Measurements from ENCODE around the gene RNF130. TPM values are rescaled to one million over a fixed set of nuclear protein-coding genes. Genes with fewer than 3 reads are reported as not detected.
"Not testable (repeated sequence)": the region's sequence is repeated elsewhere in the genome, so short reads cannot be mapped to it uniquely, and the experiment has no call there.

Gene RNF130
- polyA plus RNA-seq, 3 donors = 69.1 to 72.3 (median 72.2) TPM

DNA sequence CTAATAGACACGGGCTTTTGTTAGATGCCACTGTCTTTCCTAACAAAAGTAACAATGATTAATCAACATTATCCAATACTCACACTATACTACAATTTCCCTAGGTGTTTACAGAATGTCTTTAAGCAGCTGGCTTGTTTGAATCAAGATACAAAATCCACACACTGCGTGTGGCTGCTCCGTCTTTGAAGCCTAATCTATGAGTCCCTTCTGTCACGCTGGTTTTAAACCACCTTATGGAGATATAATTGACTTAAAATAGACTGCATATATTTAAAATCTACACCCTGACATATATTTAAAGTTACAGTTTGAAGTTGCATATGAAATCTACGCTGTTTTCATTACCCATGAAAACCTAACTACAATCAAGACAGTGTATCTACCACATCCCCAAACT, 89.9 kb downstream of the RNF130 start:
- no peak for DNase-seq (ENCODE audit: low read depth in 3 of 3, low spot score in 2 of 3)

DNA sequence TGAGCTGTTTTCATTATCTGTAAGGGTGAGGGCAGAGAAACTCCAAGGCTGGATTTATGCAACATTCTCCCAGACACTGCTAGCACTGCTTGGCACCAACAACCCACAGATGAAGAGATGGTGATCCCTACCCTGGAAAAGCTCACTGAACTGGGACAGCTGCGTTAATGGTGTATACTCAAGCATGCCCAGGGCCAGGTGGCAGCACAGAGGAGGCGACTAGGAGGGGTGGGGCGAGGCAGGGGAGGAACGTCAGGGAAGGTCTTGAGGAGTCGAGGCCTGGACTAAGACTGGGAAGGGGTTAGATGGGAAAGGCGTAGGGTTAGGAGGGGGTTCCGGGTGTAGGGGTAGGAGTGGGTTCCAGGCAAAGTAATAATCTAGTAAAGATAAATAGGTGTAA, 90.8 kb downstream of the RNF130 start:
- no peak for DNase-seq (ENCODE audit: low read depth in 3 of 3, low spot score in 2 of 3)

DNA sequence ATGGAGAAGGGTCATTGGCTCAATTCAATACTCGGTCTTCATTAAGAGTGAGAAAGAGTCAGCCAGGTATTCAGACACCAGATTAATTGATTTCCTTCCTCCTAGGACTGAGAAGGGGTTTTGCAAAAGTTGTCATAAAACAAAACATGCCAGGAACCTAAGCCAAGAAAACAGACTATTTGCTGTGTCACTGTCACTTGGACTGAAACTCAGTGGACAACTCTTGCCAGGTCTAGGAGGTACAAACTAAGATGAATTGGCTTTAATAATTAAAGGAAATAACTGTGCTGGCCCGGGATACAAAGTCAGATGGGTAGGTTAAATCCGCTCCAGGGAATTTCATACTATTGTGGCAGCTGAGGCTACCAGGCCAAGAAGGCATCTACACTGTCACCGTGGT, 92.8 kb downstream of the RNF130 start:
- no peak for DNase-seq (ENCODE audit: low read depth in 3 of 3, low spot score in 2 of 3)

DNA sequence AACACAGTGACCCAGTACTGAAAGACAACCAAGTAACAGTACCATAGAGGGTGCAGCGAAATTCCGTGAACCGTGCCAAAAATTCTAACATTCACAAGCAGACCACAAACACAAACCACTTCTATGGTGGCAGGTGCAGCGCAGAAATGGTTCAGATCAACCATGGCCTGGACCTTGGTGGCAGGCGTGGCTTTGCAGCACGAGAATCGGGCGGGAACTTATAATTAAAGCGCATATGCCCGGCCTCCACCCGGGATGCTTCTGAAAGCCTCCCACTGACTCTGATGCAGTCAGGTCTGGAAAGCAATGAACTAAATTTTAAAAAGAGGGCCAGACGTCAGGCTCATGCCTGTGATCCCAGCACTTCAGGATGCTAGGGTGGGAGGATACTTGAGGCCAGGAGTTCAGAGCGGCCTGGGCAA, 95.8 kb downstream of the RNF130 start:
- no peak for DNase-seq (ENCODE audit: low read depth in 3 of 3, low spot score in 2 of 3)

DNA sequence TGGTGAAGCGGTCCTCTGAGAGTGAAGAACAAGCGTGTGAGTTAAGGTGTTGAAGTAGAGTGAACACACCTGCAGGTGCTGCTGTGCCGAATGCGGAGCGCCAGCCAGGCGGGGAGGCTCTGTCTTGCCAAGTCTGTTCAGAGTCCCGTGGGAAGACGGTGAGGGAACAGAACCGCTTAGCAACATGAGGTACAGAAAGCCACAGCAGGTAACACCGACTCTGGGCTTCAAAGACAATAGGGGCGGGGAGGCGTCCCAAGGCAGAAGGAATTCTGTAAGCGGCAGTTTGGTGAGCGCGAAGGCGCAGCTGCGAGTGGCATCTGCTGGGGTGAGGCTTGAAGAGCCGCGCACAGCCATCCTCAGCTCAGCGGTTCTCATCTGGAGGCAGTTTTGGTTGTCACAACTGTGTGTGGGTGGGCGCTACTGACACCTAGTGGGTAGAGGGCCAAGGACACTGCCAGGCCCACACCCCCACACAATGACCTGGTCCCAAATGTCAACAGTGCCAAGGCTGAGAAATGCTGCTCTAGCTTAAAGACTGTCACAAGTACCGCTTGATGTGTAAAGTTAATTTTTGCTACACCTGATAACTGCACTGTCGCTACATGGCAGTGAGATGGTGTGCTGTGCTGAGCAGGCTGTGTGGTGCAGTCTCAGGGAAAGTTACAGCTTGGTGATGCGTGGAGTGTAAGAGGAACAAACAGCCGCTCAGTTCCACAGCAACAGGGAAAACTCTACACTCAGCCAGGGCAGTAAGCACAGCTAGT, 96.4 kb downstream of the RNF130 start:
- no peak for DNase-seq (ENCODE audit: low read depth in 3 of 3, low spot score in 2 of 3)

DNA sequence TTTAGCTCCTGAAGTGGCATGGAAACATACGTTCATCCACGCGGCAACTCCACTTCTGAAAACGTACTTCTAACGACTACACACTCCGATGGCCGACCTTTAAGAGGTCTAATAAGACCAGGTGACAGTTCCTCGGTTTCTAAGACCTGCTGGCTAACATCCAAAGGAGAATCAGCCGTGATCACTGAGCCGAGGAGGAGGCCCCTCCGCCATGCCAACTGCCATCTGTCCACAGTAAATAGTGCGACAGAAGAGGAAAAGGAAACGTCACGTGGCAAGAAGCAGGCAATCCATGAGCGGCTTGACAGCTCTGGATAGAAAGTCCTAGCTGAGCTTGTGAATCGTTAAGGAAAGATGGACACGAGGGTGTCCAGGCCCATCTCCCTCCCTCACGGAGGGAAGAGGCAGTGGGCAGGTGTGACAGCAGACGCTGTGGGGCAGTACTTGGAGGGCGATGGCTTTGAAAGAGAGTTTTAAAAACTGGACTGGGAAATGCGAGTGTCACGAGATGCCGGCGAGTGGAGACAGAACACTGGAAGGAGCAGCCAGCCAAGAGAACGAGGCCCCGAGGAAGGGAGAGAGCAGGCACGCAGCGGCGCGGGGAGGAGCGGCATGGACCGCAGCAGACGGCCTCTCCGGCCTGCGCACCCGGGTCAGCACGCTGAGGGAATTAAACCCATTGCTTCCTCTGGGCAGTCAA, 97.2 kb downstream of the RNF130 start:
- no peak for DNase-seq (ENCODE audit: low read depth in 3 of 3, low spot score in 2 of 3)

DNA sequence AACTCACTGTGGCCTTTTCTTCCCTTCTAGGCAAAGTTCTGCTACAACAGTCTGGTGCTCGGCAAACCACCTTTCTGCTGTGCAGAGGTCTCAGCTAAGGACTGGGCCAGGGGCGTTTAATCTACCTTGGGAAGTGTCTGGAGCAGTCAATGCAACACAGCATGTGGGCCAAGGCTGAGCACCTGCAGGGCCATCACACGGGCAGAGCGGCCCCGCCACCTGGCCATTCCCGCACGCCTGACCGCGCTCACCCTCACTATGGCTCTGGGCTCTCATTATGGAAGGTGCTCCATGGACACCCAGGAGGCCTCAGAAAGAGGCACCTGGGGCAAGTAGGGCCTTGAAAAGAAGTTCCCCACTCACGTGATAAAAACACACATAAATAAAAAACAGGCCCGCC, 98.2 kb downstream of the RNF130 start:
- no peak for DNase-seq (ENCODE audit: low read depth in 3 of 3, low spot score in 2 of 3)

DNA sequence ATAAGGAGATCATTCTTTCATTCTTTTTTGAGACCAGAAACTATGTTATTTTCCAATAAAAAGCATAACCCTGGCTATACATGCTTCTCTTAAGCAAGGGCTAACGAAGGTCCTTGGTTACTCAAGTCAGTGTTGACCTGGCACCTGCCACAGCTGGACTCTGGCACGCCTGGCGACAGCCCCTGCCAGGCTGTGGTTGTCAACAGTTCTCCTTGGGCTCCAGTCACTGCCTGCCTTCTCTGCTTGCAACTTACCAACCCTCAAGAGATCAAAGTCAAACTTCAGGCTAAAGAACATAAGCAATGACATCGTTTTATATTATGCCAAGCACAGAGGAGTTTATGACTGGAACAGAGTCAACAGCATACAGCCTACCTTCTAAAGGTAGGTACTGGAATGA, 102.4 kb downstream of the RNF130 start:
- no peak for DNase-seq (ENCODE audit: low read depth in 3 of 3, low spot score in 2 of 3)

DNA sequence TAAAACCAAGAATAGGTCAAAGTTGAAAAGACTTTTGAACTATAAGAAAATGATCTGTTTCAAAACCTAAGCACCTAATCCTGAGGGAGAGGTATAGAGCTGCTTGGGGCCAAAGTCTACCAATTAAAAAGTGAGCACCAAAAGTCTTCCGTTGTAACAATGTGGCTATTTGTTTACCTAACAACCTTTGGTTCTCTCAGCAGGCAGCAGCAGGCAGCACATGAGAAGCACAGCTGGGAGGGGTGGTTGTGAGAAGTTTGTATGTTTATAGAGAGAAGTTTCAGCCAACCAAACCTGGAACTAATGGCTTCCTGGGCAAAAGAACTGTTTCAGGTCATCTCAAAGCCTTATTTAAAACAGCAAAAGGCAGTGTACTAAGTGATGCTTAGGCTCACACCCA, 104.1 kb downstream of the RNF130 start:
- no peak for DNase-seq (ENCODE audit: low read depth in 3 of 3, low spot score in 2 of 3)

DNA sequence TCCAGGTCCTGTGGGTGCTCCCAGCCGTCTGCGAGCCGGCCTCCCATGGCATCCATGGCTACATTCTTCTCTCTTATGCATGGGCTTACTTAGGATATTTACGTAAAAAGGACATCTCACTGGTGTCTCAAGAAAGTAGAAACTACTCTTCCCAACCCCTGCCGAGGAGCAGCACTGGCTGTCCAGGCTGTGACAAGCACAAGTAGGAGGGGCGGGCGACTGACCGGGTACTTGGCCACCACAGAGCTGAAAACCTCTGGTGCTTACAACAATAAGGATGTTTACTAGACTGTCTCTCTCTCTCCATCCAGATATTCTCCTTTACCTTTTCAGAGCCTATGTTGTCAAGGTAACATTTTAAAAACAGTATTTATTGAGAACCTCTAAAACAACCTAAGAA, 107.5 kb downstream of the RNF130 start:
- DNase-seq (ENCODE audit: low read depth in 3 of 3, low spot score in 2 of 3) = no peak

DNA sequence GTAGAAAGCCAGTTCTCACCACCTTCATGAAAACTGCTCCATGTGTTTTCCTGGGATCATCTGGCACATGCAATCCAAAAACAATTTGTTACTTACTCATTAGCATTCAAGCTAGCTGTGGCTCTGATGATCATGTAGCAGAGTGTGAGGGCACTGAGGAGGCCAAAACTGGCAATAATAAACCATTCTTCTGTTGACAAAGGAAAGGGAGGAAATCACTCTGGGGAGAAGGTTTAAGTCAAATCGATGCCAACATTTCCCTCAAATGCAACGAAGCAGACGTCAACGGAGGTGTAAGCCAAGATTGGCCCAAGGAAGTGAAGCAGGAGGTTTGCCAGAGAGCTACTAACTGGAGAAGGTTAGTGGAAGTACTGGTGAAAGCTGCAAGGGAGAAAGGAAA, 108.2 kb downstream of the RNF130 start:
- no peak for DNase-seq (ENCODE audit: low read depth in 3 of 3, low spot score in 2 of 3)

DNA sequence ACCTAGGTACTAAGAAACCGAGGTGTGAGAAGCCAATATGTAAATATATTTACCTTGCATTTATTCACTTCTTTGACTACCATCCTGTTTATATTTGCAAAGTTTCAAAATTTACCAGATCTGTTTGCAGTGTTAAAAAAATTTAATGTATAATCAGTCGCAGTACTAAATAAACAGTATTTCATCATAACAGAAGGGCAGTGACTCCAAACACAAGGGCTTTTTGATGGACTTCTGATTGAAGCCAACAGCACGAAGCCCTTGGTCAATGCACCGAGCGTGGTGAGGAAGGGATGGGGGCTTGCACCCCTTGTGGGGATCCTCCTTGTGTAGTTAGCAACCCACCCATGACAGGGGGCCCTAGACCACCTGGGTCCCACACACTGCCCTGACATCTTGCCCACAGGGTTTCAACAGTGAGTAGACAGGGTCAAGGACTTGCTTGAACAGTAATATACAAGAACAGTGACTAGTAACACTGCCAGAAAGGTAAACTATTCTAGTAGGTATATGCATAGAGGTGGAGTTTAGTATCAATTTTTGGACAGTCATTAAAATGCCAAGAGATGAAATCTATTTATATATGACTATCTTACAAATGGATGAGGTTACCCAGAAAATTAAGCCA, 111.2 kb downstream of the RNF130 start:
- DNase-seq (ENCODE audit: low read depth in 3 of 3, low spot score in 2 of 3) = no peak

DNA sequence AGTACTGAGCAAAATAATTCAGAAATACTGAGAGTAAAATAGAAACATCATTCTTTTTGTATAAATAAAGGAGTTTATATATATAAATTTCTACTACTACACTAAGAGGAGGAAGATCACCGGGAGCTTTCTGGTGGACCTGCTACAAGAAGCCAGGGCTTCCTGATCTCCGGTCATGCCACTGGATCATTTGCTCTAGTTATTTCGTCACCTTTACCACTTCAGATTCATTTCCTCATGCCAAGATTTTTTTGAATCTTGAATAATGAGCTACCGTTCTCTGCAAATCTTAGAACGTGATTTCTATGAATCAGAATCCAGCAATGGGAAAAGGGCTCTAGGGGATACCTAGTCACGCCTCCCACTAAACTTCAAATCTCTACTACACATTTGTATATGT, 111.9 kb downstream of the RNF130 start:
- no peak for DNase-seq (ENCODE audit: low read depth in 3 of 3, low spot score in 2 of 3)

DNA sequence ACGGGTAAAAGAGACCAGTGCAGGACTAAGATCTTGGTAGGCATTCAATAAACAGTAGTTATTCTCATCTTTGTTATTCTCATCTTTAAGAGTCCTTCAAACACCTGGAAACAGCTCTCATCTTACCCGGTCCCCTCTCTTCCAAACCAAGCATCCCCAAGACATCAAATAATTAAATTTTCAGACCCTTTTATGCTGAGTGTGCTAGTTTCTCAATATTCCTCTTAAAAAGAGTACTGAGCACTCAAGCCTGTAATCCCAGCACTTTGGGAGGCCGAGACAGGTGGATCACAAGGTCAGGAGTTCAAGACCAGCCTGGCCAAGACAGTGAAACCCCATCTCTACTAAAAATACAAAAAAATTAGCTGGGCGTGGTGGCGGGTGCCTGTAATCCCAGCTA, 112.4 kb downstream of the RNF130 start:
- DNase-seq (ENCODE audit: low read depth in 3 of 3, low spot score in 2 of 3) = not testable (repeated sequence)

DNA sequence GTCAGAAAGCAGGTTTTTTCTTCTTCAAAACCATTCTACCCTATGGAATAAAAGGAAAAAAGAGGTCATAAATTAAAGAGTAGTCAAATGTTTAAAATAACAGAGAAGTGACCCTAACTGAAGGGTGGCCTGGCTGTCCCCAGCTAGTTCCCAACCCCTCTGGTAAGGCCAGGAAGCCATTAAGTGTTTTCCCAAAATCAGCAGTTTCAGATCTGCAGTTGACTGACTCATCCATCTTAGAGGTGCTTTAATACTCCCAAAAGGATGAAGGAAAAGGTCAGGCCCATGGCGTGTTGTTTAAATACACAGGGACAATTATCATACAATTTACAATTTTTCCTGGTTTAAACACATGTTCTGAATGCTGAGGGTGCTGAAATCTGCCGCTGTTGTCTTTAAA, 115.9 kb downstream of the RNF130 start:
- no peak for DNase-seq (ENCODE audit: low read depth in 3 of 3, low spot score in 2 of 3)

DNA sequence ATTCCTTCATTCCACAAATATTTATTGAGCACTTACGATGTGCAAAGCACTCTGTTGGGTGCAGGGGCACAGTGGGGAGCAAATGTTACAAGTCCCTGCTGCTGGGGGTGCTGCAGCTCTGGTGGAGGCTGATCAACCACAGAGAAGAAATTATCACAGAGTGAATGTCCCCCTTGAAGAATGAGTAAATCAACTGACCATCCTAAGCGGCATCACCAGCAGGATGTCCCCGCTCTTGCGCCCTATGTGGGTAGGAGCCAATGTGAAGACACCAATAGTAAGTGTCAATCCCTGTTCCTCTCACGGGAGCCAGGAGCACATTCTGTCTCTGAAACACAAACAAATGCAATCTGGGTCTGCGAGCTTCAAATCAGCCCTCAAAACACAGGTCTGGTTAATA, 116.5 kb downstream of the RNF130 start:
- DNase-seq (ENCODE audit: low read depth in 3 of 3, low spot score in 2 of 3) = no peak

DNA sequence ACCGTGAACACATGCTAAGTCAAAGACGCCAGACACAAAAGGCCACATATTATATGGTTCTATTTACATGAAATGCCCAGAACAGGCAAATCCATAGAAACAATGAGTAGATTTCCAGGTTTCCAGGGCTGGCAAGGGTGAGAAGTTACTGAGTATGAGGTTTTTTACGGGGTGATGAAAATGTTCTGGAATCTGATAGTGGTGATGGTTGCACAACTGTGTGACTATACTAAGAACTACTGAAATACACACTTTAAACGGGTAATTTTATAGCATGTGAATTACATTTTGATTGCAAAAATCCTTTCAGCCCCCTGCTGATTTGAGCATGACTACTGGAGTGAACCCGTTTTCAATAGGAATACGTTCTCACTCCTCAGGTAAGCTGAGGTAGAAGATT, 117.1 kb downstream of the RNF130 start:
- no peak for DNase-seq (ENCODE audit: low read depth in 3 of 3, low spot score in 2 of 3)

DNA sequence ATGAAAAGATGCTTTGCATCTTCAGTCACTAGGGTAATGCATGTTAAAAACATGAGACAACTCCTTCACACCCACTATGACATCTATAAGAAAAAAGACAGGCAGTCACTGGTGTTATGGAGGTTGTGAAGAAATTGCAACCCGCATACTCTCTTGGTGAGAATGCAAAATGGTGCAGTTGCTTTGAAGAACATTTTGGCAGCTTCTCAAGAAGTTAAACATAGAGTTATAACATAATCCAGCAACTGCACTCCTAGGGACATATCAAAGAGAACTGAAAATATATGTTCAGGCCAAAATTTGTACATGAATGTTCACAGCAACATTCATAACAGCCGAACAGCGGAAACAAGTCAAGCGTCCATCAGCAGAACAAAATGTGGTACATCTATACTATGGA, 117.6 kb downstream of the RNF130 start:
- no peak for DNase-seq (ENCODE audit: low read depth in 3 of 3, low spot score in 2 of 3)

DNA sequence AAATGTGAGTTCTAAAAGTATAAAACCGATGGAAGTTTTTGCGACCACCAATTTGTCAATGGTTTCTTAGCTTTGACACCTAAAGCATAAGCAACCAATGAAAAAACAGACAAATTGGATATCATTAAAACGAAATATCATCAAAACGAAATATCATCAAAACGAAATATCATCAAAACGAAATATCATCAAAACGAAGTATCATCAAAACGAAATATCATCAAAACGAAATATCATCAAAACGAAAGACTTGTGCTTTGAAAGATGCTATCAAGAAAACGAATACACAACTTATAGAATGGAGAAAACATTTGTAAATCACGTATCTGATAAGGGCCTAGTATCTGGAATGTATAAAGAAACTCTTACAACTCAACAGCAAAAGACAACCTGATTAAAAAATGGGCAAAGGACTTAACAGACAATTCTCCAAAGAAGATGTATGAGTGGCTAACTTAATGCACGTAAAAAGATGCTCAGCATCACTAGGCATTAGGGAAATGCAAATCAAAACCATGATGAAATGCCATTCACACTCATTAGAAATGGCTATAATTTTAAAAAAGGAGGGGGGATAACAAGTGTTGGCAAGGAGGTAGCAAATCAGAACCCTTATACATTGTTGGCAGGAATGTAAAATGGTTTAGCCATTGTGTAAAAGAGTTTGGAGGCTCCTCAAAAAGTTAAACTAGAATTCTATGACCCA, 134.4 kb downstream of the RNF130 start:
- DNase-seq (ENCODE audit: low read depth in 3 of 3, low spot score in 2 of 3) = no peak

DNA sequence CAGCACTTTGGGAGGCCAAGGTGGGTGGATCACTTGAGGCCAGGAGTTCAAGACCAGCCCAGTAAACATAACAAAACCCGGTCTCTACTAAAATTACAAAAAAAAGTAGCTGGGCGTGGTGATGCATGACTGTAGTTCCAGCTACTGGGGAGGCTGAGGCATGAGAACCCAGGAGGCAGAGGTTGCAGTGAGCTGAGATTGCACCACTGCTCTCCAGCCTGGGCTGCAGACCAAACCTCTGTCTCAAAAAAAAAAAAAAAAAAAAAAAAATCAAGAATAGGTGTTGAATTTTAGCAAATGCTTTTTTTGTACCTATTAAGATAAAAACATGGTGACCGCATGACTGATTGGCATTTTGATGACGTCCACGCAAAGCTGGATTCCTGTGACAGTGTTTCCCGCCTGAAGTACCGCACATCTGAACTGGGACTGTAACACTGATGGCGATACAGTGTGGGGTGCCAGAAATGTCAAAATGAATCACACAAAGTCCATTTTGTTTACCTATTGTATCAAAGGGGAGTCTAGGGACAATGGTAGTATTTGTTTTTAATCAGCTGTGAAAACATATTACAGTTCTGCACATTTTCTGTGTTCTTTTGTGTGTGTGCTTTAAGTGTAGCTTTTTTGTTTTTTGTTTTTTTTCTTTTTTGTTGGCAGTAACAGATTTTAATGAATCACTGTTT, 140.6 kb downstream of the RNF130 start:
- no peak for DNase-seq (ENCODE audit: low read depth in 3 of 3, low spot score in 2 of 3)

DNA sequence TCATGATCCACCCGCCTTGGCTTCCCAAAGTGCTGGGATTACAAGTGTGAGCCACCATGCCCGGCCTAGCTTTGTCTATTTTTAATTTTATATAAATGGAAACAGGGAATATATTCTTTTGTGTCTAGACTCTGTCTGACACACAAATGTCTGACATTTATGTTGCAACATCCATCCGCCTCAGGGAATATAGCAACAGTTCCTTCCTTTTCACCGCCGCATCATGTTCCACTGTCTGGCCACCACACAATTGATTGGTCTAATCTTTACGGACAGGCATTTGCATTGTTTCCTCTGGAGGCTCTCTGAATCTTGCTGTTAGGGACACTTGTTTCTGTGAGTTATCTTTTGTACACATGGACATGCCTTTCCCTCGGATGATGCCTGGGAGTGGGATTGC, 143.7 kb downstream of the RNF130 start:
- no peak for DNase-seq (ENCODE audit: low read depth in 3 of 3, low spot score in 2 of 3)
